IPS-NIHi7 (cell line): ENCODE results near the gene CITED1.

ENCODE experiments used
- DNase-seq: peaks from one replicate; pipeline ENCODE4 v3.0.0; 2012; ENCODE audit warnings: mixed read lengths; ENCODE audit errors: extremely low spot score

The CITED1 gene

GRCh38 chrX:72308566-72309296, 3.0 kb upstream of the CITED1 start:
- peak; percentile 70 for DNase-seq

- no peak for DNase-seq
Measured at GRCh38 chrX:72308209-72308565, 2.5 kb upstream of the CITED1 start.

- DNase-seq: no peak
Measured at GRCh38 chrX:72307646-72308051, 1.9 kb upstream of the CITED1 start.

- peak; percentile 41 for DNase-seq
Measured at GRCh38 chrX:72306851-72307645, 1.3 kb upstream of the CITED1 start.

GRCh38 chrX:72306085-72306801, 529 bp upstream of the CITED1 start:
- no peak for DNase-seq

- no peak for DNase-seq
Measured at GRCh38 chrX:72304877-72305276, 837 bp downstream of the CITED1 start.

- DNase-seq: no peak
Measured at GRCh38 chrX:72301781-72302180, 3.9 kb downstream of the CITED1 start.

- DNase-seq: no peak
Measured at GRCh38 chrX:72299891-72300630, 5.7 kb downstream of the CITED1 start.

GRCh38 chrX:72297953-72298730, 7.6 kb downstream of the CITED1 start:
- peak; percentile 60 for DNase-seq

- no peak for DNase-seq
Measured at GRCh38 chrX:72296991-72297390, 8.7 kb downstream of the CITED1 start.

GRCh38 chrX:72295745-72296144, 10.0 kb downstream of the CITED1 start:
- no peak for DNase-seq

GRCh38 chrX:72294497-72294896, 11.2 kb downstream of the CITED1 start:
- DNase-seq: no peak

GRCh38 chrX:72282302-72282701, 23.4 kb downstream of the CITED1 start:
- DNase-seq: no peak

- DNase-seq: no peak
Measured at GRCh38 chrX:72280321-72280845, 25.3 kb downstream of the CITED1 start.

GRCh38 chrX:72276478-72276953, 29.2 kb downstream of the CITED1 start:
- DNase-seq: no peak

GRCh38 chrX:72274526-72274925, 31.2 kb downstream of the CITED1 start:
- DNase-seq: no peak

GRCh38 chrX:72273718-72274117, 32.0 kb downstream of the CITED1 start:
- DNase-seq: no peak

- no peak for DNase-seq
Measured at GRCh38 chrX:72272868-72273267, 32.8 kb downstream of the CITED1 start.

- no peak for DNase-seq
Measured at GRCh38 chrX:72271812-72272211, 33.9 kb downstream of the CITED1 start.

GRCh38 chrX:72271091-72271788, 34.5 kb downstream of the CITED1 start:
- DNase-seq: no peak
